ENCODE results near the gene JARID2.

DNA sequence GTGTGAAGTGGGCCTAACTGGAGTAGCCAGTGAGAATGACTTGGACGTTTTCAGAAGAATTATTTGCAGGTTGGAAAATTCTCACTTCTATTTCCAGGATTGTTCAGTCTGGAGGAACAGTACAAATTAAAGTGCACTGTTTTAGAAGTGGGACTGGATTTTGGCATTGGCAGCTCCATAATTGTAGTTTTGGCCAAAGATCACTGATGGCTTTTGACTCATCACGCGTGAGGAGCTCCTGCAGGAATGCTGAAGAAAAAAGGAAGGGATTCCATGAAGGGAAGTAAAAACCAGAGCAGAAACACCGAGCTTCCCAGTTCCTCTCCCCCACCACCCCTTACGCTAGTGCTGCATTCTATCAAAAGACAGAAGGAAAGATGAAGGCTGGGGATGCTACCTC lies 103.5 kb downstream of the JARID2 start:
- no peak for TF ChIP-seq EZH2 (IDR thresholded peaks at IDR 0.05; ENCODE audit: insufficient read depth, low read length)
- TF ChIP-seq, protein P1, sequence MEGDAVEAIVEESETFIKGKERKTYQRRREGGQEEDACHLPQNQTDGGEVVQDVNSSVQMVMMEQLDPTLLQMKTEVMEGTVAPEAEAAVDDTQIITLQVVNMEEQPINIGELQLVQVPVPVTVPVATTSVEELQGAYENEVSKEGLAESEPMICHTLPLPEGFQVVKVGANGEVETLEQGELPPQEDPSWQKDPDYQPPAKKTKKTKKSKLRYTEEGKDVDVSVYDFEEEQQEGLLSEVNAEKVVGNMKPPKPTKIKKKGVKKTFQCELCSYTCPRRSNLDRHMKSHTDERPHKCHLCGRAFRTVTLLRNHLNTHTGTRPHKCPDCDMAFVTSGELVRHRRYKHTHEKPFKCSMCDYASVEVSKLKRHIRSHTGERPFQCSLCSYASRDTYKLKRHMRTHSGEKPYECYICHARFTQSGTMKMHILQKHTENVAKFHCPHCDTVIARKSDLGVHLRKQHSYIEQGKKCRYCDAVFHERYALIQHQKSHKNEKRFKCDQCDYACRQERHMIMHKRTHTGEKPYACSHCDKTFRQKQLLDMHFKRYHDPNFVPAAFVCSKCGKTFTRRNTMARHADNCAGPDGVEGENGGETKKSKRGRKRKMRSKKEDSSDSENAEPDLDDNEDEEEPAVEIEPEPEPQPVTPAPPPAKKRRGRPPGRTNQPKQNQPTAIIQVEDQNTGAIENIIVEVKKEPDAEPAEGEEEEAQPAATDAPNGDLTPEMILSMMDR (IDR thresholded peaks at IDR 0.05; ENCODE audit: insufficient read depth, low read depth, low read length), result no peak
